Measurements from ENCODE around the gene KDF1. TPM values are rescaled to one million over a fixed set of nuclear protein-coding genes. Genes with fewer than 3 reads are reported as not detected.
A peak's percentile ranks its signal among the peaks of the same experiment; 100 is the strongest.

Gene KDF1
- total and polyA plus RNA-seq, 2 of the 13 experiments (the other 11 are each of a cell fraction or from before 2014, with no cell fraction given), result 1.9 to 4.9 TPM

GRCh38 chr1:27000090-27000816 is 40.0 kb upstream of the KDF1 start:
- Histone ChIP-seq H3K9me3 (ENCODE audit: low read length) (no peaks in the 10 kb centered on the region), H3K4me3 (replicated peaks in 1 of 3; ENCODE audit: insufficient read depth in 1 of 3, low read depth in 2 of 3, low read length in 3 of 3) (no peak overlapping the region), H3K4me2 (ENCODE audit: low read depth, low read length) (no peak overlapping the region), H3K9ac (ENCODE audit: insufficient read depth, low read depth, low read length) (no peak overlapping the region), H2AFZ (ENCODE audit: low read length) (no peak overlapping the region), H4K20me1 (ENCODE audit: insufficient read depth, low read length) (peaks cover 67% of the 10 kb centered on the region), H3K36me3 (replicated peaks in 1 of 2; ENCODE audit: control insufficient read depth in 1 of 2, insufficient read depth in 2 of 2, low read length in 2 of 2) (0 out of 5 replicates have a peak, but pooled peaks cover 1 to 3% of the 10 kb centered on the region in 2 experiments), H3K27ac (ENCODE audit: extremely low read length, insufficient read depth, low read length) (no peak overlapping the region), H3K27me3 (ENCODE audit: control insufficient read depth in 1 of 2, insufficient read depth in 2 of 2, low read length in 2 of 2) (no peaks in the 10 kb centered on the region; a peak in 1 of 5 replicates), H3K79me2 (ENCODE audit: insufficient read depth, low read length) (peaks cover 20% of the 10 kb centered on the region), H3K4me1 (ENCODE audit: insufficient read depth, low read length) (peaks cover 97% of the 10 kb centered on the region)
- in situ Hi-C loops (cut with HindIII; ENCODE audit: extremely low pct_ligation_motif_present, low pct_unique_long_range_greater_than_20kb) (no loop called here), intact Hi-C loops (cut with micrococcal nuclease; ENCODE audit: unreplicated experiment) (no loop called here)
- 84% methylated on average over 9 of the region's 9 CpGs for WGBS (ENCODE audit: low lambda C conversion rate)
- FAIRE-seq (no peak), DNase-seq (ENCODE audit: low spot score) (no peak), ATAC-seq (no peak)
- ChIA-PET CTCF (ENCODE audit: low intra/inter-chr PET ratio, low total read pairs) (interaction anchor here (1.0 kb wide), 1 partner anchor 34 kb away, joined by 4 read pairs; no protein-coding TSS in a partner anchor), POLR2A (interaction anchor here (0.7 to 12.9 kb wide), 6 partner anchors 9 to 86 kb away, joined by 3 to 253 read pairs (median 6); partner anchors contain the start of genes NR0B2 and TENT5B)
- no TSS peak for BruUV-seq (replicated peaks)
- 0 out of 2 replicates have a peak, but pooled peaks have one; percentile 4 for TF ChIP-seq ZNF780A (CRISPR knock-in tag; IDR thresholded peaks at IDR 0.05)
- no peak for TF ChIP-seq HNF4A (CRISPR knock-in tag; IDR thresholded peaks at IDR 0.05)
- no peak for TF ChIP-seq ZNF101 (CRISPR knock-in tag; IDR thresholded peaks at IDR 0.05; ENCODE audit: borderline replicate concordance, low read depth)
- no peak for TF ChIP-seq ZNF318 (CRISPR knock-in tag; IDR thresholded peaks at IDR 0.05)
- no peak for TF ChIP-seq ZNF530 (CRISPR knock-in tag; IDR thresholded peaks at IDR 0.05; ENCODE audit: low read depth)
- TF ChIP-seq XBP1 (CRISPR knock-in tag; IDR thresholded peaks at IDR 0.05), result no peak
- no peak for TF ChIP-seq ZBTB49 (CRISPR knock-in tag; IDR thresholded peaks at IDR 0.05; ENCODE audit: borderline replicate concordance)
- no peak for TF ChIP-seq U2AF2 (IDR thresholded peaks at IDR 0.05; ENCODE audit: low read depth, low read length)
- TF ChIP-seq SAP130 (CRISPR knock-in tag; IDR thresholded peaks at IDR 0.05; ENCODE audit: low read depth), result 0 out of 2 replicates have a peak, but pooled peaks have one; percentile 4
- TF ChIP-seq ZBTB42 (CRISPR knock-in tag; IDR thresholded peaks at IDR 0.05), result no peak
- TF ChIP-seq BHLHE40 (IDR thresholded peaks at IDR 0.05; ENCODE audit: low read length), result no peak
- no peak for TF ChIP-seq ATF5 (CRISPR knock-in tag; IDR thresholded peaks at IDR 0.05; ENCODE audit: low read depth)
- TF ChIP-seq ZNF343 (CRISPR knock-in tag; IDR thresholded peaks at IDR 0.05), result no peak
